ACHN (cell line): ENCODE results near the gene CAMK1G.

Experiments
- DNase-seq: peaks from one replicate; pipeline ENCODE4 v3.0.0-alpha.2; 2015
- in situ Hi-C: cut with HindIII; loops from 2 replicates; pipeline ENCODE4 v1.10.0; 2017; ENCODE audit warnings: low sequenced_read_pairs, low pct_ligation_motif_present, low pct_unique_long_range_greater_than_20kb

CAMK1G gene

DNA sequence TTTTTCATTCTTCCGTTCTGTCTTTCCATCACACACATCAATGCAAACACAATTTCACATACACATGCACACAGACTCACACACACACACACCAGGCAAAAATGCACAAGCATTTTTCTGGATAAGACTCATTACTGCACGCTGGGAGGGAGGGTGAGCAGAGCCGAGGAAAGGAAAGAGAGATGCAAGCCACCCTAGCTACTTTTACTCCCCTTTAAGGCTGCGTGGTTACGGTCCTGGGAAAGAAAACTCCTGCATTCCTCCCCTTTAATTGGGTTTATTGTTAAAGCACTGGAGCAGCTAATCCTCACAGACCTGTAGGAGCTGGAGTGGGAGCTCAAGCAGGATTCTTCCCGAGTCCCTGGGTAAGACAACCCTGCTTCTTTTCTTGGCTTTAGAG, at the start of gene CAMK1G:
CAMK1G (plus strand) TSS at position 307 of the 400 bp plus-strand sequence. CDS start 11,270 bp downstream, outside the sequence.
- in situ Hi-C loops: loop anchor here (25.0 kb wide), 1 partner anchor 104 kb away; the partner anchor contains the start of gene G0S2
- peak; percentile 8 for DNase-seq

DNA sequence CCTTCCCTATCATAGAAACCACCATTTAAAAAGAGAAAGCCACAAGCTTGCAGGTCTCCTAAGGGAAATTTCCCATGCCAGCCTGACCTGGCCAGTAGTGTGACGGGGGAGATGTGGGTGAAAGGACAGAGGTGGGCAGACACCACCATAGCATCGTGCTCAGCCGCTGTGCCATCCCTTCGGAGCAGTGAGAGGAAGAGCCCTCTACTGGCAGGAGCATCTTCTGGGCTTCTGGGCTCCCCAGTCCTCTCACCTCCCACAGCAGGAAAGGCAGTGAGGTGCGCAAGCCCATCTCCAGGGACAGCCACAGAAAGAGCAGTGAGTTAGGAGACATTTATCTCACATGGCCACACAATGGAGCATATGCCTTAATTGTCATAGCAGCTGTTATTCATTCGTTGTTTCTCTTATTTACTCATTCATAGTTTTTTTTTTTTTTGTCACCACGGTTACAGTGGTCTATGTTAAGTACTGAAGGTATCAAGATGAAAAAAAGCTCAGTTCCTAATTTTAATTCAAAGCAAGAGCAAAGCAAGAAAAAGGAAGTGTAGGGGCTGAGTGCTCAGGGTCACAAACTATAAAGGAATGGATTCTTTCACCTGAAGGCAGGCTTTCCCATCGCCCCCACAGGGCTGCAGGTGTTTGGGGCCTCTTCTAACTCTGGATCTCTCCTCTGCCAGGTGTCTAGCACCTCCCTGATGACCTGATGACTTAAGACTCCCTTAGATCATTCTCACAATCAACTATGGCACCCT, 48.8 kb upstream of the CAMK1G start:
- in situ Hi-C loops: no loop called here
- DNase-seq: no peak

DNA sequence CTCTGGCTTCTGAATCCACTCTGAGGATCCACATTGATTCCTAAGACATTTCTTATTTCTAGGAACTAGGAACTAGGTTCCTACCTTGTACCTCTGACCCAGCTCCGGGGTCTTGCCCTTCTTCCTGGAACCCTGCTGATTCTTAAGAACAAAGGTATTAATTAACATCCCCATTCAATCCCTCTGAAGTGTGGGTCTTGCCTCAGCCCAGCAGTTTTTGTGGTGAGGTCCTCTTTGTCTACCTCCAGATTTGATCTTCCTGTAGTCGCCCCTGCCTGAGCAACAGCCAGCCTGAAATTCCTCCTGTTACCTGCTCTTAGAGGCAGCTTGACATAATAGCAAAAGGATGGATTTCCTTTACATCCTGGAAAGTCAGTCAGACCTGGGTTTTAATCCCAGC, 46.7 kb upstream of the CAMK1G start:
- DNase-seq: no peak
- in situ Hi-C loops: no loop called here

DNA sequence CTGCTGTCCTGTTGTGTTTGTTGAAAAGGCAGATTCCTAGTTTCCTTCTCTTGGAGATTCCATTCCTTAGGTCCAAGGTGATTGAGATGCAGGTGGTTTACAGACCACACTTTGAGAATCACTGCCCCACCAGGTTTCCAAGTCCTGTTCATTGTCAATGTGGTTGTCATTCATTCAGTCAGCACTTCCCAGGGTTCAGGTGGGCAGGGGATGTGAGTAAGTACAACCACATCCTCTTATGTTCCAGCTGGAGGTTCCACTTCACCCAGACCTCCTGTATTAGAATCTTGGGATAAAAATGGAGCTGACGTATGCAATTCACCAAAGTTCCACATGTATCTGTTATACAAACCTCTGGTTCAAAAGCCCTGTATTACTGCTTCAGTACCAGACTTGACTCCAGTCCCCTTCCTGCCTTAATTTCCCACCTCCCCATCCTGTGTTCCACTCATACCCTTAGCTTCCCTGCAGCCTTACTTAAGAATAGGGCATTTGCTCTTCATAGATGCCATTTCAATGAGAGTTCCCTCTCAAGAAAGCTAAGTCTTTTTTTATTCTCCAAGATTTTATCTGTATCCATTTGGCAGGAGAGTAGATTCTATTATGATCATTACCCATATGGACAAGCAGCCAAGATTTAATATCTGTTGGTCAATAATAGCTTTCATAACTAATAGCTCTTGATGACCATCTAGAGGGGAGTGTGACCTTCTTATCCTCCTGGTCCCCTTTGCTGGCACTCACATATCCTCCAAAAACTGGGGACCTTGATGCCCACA, 46.0 kb upstream of the CAMK1G start:
- in situ Hi-C loops: no loop called here
- DNase-seq: no peak

DNA sequence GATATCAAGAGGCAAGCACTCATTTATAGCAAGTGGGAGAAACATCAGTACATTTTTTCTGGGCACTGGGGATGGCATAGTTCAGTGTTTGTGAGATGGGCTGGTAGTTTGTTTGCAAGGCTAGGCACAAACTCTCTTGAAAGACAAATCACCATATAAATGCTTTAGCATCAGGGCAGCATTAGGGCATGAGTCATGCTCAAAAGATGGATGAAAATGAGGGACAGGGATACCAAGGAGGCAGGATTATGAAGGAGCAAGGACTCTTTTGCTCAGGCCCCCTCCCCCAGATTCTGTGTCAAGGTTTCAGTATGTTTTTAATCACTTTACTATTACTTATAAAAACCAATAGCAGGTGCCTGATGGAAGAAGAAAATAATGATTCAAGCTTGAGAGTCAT, 43.9 kb upstream of the CAMK1G start:
- DNase-seq: no peak

DNA sequence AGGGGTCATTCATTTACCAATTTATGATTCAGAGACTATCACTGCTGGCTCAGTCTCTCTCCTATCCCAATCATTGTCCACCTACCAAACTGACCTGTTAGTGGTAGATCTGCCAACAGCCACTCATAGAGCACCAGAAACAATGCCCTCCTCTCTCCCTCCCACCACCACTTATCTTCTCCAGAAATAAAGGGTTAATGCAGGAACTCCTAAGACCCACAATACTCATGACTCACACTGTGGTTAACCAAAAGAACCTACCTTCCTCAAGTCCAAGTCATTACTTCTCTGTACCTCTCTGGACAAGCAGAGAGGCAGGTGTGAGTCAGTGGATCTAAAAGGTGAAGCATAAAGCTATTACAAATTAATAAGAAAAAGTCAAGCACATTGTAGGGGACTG, 40.9 kb upstream of the CAMK1G start:
- DNase-seq: peak; percentile 74
- in situ Hi-C loops: no loop called here

More for the DNA sequence above, 43.9 kb upstream of the CAMK1G start:
- in situ Hi-C loops: no loop called here

DNA sequence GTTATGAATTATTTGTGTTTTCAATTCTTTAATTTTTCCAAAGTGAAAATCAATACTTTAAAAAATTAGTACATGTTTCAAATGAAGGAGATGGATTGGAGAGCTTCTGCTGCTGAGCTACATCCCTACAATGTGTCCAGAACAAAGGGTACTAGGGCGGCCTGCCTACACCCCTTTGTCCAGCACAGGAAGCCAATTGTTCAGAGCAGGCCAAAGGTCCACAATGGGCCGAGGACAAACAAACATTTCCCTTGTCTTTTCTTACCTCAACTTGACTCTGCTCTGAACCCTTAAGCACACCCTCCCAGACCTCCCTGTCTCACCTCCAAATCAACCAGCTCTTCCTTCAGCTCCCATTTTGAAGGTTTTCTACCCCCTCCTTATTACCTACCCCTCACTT, 39.4 kb upstream of the CAMK1G start:
- in situ Hi-C loops: no loop called here
- no peak for DNase-seq

DNA sequence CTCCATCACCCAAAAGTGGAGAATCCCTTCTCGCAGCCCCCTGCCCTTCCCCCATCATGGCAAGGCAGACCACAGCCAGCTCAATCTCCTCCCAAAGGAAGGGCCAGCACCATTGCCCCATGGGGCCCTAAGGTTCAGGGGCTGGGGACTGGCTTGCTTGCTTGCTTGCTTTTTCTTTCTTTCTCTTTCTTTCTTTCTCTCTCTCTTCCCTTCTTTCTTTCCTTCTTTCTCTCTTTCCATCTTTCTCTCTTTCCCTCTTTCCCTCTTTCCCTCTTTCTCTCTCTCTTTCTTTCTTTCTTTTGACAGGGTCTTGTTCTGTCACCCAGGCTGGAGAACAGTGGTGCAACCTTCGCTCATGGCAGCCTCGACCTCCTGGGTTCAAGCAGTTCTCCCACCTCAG, 38.1 kb upstream of the CAMK1G start:
- in situ Hi-C loops: no loop called here
- no peak for DNase-seq

DNA sequence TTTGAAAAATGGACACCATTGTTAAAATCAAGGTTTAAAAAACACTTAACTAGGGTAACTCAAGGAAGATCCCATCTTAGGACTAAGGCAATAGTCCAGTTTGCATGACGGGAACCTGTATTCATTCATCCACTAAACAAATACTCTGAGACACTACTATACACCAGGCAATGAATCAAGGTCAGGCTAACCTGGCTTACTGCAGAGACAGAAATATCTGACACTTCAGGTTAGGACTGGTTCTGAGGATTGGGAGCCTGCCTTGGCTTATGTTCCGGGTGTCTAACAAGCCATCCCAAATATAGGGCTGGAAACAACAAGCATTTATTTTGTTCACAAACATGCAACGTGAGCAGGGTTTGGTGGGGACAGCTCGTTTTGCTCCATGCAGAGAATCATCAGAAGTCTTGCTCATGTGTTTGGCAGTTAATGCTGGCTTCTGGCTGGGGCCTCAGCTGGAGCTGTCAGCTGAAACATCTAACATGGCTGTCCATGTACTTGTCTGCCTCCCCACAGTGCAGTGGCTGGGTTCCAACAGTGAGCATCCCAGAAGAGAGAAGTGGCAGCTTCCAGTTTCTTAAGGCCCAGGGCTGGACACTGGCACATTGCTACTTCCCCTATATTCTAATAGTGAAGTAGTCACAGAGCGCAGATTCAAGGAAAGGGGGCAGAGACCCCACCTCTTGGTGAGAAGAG, 37.0 kb upstream of the CAMK1G start:
- DNase-seq: no peak
- in situ Hi-C loops: no loop called here

DNA sequence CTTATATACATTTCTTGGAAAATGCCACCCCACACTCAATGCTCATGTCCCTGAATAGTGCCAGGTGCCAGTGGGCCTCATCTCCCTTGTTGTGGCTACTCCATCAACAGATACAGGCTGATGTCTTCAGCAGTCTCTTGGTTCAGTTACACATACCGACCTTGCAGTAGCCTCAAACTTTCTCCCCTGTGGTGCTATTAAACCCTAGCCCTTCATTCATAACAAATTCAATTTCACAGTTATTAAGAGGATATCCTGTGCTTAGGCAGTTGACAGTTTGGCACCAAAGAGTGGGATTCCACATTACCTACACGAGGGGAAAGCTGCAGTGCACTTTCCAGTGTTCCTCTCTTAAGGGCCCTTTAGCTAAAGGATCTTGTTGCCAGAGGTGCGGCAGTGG, 35.9 kb upstream of the CAMK1G start:
- in situ Hi-C loops: no loop called here
- DNase-seq: no peak

DNA sequence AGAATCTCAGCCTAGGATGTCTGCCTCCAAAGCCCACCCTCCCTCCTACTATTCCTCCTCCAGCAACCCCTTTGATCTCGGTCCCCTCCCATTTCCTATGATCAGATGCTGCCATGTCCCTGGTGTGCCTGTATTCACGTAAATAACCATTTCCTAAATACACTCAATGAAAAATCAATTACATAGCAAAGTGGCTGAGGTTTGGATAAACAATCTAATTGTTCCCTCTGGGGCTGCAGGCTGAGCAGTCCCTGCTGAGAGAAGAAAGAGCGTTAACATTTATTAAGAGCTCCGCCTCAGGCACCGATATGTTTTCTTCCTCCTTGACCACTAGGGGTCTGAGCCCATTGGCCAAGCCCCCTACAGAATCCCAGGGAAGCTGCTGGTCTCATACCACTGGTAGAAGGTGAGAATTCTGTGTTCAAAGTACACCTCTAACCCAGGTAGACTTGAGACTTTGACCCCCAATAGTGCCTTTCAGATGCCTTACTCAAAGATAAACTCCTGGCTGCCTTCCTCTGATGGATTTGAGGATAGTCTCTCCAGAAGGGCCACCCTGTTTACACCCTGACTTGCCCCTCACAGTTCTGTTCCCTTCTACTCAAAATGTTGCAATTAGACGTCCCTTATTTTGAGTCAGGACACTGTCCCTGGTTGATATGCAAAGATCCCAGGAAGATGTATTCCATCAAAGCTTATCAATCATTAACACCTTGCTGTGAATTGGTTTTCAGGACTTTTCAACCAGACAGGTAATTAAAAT, 33.9 kb upstream of the CAMK1G start:
- in situ Hi-C loops: no loop called here

DNA sequence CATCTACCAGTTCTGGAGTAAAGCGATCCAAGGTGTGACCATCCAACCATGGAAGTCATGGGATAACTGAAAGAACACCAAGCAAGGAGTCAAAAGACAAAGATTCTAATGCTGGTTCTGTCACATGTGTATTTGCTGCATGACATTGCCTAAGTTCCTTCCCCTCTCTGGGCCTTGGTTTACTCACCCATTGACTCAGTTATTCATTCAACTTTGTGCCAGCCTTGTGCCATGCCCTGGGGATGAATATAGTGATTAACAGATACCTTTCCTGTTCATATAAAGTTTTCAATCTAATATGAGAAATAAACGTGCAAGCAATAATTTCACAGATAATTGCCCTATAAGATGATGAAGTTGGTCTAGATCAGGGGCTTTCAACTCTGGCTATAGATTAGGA, 33.0 kb upstream of the CAMK1G start:
- in situ Hi-C loops: no loop called here
- no peak for DNase-seq

More for the DNA sequence above, 33.9 kb upstream of the CAMK1G start:
- no peak for DNase-seq

DNA sequence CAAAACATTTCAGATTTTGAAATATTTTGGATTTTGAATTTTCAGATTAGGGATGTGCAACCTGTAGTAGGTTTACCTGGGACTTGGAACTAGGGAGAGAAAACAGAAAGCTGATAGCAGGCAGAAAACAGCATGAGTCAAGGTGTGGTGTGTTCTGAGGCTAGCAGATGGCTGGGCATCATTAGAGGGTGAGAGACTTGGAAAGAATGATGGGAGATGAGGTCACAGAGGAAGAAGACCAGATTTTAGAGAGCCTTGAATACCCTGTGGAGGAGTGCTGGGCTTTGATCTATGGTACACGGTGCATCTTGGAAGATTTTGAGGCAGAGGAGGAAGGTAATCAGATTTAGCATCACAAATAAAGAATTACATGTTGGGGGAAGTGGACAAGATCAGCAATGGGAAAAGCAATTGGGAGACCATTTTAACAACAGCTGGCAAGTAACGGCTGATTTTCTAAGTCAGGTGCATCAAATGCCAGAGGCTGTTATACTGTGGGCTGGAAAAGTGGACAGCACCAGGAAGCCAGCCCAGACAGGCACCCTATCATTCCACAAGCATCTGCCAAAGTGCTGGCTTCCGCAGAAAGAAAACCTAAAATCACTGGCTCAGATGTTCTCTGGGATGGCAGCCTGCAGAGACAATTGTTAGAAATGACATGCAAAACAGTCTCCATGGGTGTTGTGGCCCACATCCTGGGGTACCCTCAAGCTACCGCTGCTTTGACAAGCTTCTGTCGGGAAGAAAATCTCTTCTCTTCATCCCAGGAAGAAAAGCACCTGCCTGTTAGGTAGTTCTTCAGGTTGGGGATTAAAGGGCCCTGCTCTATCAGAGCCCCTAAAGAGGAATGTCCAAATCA, 30.9 kb upstream of the CAMK1G start:
- no peak for DNase-seq
- in situ Hi-C loops: no loop called here

DNA sequence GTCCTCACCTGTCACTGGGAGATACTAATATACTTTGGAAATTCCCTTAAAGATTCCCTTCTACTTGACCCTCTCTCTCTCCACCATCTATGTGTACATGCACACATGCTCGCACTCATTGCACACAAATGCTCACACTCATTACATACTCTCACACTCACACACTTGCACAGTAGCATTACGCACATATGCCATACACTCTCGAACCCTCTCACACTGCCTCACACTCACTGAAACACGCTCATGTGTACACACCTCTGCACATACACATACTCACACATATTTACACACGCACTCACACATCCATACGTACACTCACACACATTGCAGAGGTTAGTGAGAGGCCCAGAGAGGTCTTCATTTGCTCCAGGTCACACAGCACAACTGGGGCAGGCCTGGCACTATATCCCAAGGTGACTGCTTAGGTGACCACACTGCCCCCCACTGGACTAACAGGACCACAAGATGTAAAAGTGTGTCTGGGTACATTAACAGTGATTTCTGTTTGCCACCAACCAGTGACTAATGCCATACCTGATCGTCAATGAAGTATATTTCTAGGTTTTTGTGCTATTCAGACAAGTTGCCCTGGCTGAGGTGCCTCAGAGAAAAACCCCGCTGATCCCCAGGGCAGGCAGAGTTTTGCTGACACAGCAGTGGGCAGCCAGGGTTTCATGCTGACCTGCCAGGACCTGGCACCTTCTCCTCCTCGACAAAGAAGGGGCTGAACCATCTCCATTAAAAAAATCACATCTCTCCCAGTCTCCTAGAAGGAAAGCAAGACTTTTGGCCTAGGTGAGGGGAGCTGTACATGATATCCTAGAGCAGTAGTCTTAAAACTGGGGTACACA, 28.5 kb upstream of the CAMK1G start:
- in situ Hi-C loops: no loop called here
- DNase-seq: no peak

DNA sequence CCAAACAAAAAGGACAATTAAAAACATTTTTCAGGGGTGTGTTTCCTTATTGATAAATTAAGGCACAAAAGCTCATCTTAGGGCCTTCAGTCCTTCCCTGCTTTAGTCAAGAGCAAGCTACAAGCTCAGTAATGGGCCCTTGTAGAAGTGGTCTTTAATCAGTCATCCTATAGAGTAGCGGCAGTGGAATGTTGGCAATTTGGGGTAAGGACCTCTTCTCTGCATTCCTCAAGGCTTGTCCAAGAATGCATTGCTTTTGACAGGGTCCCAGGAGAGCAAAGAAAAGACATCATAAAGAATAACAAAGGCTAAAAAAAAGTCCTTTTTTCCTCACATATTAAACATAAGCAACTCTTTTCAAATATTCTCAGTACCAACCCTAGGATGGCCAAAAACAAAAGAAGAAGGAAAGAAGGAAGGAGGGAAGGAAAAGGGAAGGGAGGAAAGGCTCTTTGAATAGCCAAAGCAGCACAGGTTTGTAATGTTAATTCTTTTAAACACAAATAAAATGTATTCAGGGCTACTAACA, 27.3 kb upstream of the CAMK1G start:
- DNase-seq: no peak
- in situ Hi-C loops: no loop called here

DNA sequence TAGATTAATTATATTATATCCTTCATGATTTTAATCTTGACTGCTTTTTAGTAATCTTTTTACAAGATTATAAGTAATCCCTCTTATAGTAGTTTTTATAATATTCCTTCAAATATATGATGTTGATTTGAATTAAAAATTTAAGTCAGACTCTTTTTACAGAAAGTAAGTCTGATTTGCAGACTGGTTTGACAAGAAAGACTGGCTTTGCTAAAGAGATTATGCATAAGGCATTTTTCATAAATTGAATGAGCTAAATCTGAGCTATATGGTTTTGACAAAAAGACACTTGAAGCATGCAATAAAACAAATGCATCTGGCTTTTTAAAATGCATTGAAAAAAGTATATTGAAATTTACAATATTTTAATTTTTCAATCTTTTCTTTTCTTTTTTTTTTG, 26.3 kb upstream of the CAMK1G start:
- DNase-seq: no peak
- in situ Hi-C loops: no loop called here

DNA sequence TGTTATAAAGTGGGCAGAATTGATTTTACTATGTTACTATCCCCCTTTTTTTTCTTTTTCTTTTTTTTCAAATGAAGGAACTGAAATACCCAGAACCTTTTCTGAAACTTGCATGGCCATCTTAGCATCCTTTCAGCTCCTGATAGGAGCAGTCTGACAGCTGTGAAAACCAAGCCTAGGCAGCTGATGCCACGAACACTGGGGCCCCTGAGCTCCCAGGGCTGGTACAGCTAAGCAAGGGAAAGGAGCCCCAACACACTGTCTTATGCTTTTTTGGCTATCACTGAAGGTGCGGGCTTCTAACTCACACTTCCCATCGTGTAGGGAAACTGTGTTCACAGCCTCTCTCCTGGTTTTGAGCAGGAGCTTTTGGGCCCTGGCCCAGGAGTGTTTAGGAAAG, 23.0 kb upstream of the CAMK1G start:
- in situ Hi-C loops: no loop called here
- DNase-seq: no peak
